Activated CD4-positive, alpha-beta T cell treated with anti-CD3 and anti-CD28 coated beads, Interleukin-2, amount 50 U/mL, for 4 hours (primary cell): Measurements from ENCODE around the gene PLEKHD1.

Experiments
- DNase-seq, 2 experiments: peaks; one replicate each; pipeline ENCODE4 v3.0.0-alpha.2; 2020

The PLEKHD1 gene

GRCh38 chr14:69553252-69553651, 68.7 kb downstream of the PLEKHD1 start:
- DNase-seq: no peak

GRCh38 chr14:69554500-69554899, 70.0 kb downstream of the PLEKHD1 start:
- no peak for DNase-seq

- DNase-seq: no peak
Measured at GRCh38 chr14:69558774-69559173, 74.2 kb downstream of the PLEKHD1 start.

GRCh38 chr14:69559581-69560011, 75.1 kb downstream of the PLEKHD1 start:
- DNase-seq: no peak

DNA sequence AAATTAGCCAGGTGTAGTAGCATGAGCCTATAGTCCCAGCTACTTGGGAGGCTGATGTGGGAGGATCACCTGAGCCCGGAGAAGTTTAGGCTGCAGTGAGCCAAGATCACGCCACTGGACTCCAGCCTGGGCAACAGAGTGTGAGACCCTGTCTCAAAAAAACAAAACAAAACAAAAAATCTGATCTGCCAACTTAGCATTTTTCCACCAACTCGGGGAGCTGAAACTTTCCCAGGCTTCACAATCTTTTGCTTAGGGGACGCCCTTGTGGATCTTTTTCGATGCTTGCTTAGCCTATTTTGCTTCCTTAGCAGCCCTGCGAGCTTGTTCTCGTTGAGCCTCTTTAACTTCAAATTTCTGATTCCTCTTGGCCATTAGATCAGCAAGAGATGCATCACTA, 76.3 kb downstream of the PLEKHD1 start:
- no peak for DNase-seq

GRCh38 chr14:69561893-69562292, 77.4 kb downstream of the PLEKHD1 start:
- no peak for DNase-seq

GRCh38 chr14:69567563-69567962, 83.0 kb downstream of the PLEKHD1 start:
- no peak for DNase-seq

GRCh38 chr14:69569859-69570258, 85.3 kb downstream of the PLEKHD1 start:
- no peak for DNase-seq

- DNase-seq: no peak
Measured at GRCh38 chr14:69570836-69571330, 86.4 kb downstream of the PLEKHD1 start.

DNA sequence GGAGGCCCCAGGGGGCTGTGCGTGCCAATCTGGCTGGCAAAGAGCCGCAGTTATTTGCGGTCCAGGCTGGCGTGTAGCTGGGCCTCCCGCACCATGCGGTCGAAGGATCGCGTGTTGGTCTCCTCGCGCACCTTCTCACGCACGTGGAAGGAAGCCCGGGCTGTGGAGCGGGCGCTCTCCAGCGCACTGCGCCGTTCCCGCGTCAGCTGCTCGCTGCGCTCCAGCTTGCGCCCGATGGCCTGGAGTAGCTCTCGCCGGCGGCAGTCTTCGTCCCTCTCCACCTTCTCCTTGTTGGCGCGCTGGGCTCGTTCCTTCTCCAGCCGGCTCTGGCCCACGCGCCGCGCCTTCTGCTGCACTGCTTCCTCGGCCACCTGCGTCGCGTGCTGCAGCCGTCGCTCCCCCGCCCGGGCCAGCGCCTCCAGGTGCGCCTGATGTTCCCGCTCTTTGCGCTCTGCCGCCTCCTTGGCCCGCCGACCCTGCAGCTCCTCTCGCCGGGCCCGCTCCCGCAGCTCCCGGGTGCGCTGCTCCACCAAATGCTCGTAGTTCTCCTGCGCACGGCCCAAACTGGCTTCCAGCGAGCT, 87.0 kb downstream of the PLEKHD1 start:
- DNase-seq: no peak

- DNase-seq: no peak
Measured at GRCh38 chr14:69572030-69572840, 87.7 kb downstream of the PLEKHD1 start.

DNA sequence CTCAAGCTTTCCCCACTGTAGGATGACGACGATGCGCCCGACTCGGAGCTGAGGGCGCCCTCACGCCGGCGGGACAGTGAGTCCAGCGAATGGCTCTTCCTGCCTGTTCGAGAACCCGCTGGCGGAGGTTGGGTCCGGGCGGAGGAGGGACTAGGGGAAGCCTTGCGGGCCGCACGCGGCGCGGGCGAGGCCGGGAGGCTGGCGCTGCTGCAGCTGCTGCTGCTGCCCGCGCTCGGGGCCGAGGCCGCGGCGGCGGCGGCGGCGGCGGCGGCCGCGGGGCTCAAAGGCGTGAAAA, 88.3 kb downstream of the PLEKHD1 start:
- no peak for DNase-seq

- DNase-seq: no peak
Measured at GRCh38 chr14:69573205-69573830, 88.8 kb downstream of the PLEKHD1 start.

DNA sequence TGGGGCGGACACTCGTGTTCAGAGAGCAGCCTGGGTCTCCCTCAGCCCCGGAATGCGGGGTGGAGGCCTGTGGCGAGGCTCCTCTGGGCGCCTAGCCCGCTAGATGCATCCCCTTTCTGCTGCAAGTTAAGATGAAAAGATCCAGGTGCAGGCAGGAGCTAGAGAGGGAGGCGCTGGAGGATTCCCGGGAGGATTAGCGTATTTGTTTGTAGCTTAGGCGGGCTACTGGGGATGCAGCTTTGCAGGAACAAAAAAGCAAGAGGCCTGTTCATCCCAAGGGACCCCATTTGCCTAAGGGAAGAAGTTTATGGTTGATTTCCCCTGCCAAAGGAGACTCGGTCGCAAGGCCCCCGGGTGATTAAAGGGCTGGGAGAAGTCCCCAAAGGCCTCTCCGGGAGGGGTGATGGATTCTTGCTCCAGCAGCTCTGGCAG, 89.3 kb downstream of the PLEKHD1 start:
- no peak for DNase-seq

GRCh38 chr14:69574263-69574953, 89.9 kb downstream of the PLEKHD1 start, which contains the start of gene CCDC177:
Gene CCDC177, minus strand, starts transcription at chr14:69574871. Its CDS starts 1,249 bp downstream, at chr14:69573622.
- peak; percentile 71 to 73 for DNase-seq

DNA sequence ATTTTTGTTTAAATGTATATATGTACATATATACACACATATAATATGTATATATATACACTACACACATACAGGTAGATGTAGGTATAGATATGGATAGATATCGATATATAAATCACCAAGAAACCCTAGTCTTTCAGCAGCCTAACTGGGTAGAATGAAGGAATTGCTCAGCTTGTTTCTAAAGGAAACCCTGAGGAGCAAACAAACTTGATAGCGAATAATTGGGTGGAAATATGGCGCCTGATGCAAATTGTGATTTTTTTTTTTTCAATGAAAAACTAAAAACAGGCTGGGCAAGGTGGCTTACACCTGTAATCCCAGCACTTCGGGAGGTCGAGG, 90.4 kb downstream of the PLEKHD1 start:
- no peak for DNase-seq

GRCh38 chr14:69579476-69579875, 94.9 kb downstream of the PLEKHD1 start:
- DNase-seq: no peak

DNA sequence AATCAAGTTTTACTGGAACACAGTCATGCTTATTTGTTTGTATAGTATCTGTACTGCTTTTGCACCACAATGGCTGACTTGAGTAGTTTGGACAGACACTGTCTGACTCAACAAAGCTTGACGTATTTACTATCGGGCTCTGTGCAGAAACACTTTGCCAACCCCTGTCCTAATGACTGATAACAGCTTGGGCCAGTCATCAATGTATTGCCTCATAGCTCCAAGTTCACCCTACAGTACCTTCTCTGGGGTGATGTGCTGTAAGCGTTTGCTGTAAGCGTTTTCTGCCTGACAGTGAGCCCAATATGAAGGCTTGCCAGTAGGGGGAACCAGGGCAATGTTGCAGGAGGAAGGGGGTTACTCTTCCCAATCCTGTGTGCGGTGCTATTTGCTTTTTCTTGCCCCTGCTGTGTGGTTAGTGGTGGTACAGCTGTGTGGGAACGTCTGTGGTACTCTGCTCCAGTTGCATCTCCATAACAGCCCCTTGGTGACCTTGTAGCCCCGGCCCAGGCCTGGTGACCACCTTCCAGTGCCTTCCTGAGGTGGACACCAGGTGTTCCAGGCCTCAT, 95.6 kb downstream of the PLEKHD1 start:
- no peak for DNase-seq
